Measurements from ENCODE around the gene CDCA3. TPM values are rescaled to one million over a fixed set of nuclear protein-coding genes. Genes with fewer than 3 reads are reported as not detected.

Gene CDCA3
- total RNA-seq, 6 experiments from 2014 or later: 0.62 to 1.7 (median 1.3) TPM

GRCh38 chr12:6834873-6835272 lies 16.2 kb downstream of the CDCA3 start:
- no peak overlapping the region for H3K27ac ChIP-seq
- no peak for DNase-seq
- no peaks in the 10 kb centered on the region for H3K36me3 ChIP-seq

GRCh38 chr12:6834254-6834653 lies 16.8 kb downstream of the CDCA3 start:
- intact Hi-C loops (cut with DNase I): loop anchor here in 1 of 2 donors (10.0 kb wide), 1 partner anchor 209 kb away; no protein-coding TSS in a partner anchor
- Histone ChIP-seq H3K4me1 (no peaks in the 10 kb centered on the region), H3K9me3 (no peaks in the 10 kb centered on the region), H3K4me3 (no peak overlapping the region), H3K27me3 (no peaks in the 10 kb centered on the region), H3K27ac (no peak overlapping the region), H3K36me3 (no peaks in the 10 kb centered on the region)
- ATAC-seq: no peak
- 64% methylated on average over 1 of the region's 1 CpG for WGBS (ENCODE audit: insufficient coverage, low coverage, low lambda C conversion rate, missing lambda C conversion rate)
- TF ChIP-seq POLR2A (IDR thresholded peaks at IDR 0.05): no peak
- no peak for TF ChIP-seq CTCF (IDR thresholded peaks at IDR 0.05)
- no peak for DNase-seq

More at GRCh38 chr12:6834873-6835272, 16.2 kb downstream of the CDCA3 start:
- no peak for ATAC-seq
- no peaks in the 10 kb centered on the region for H3K27me3 ChIP-seq
- H3K4me3 ChIP-seq: no peak overlapping the region
- no peaks in the 10 kb centered on the region for H3K4me1 ChIP-seq
- TF ChIP-seq CTCF (IDR thresholded peaks at IDR 0.05) (no peak), POLR2A (IDR thresholded peaks at IDR 0.05) (no peak)
- 72% methylated on average over 5 of the region's 5 CpGs for WGBS (ENCODE audit: insufficient coverage, low coverage, low lambda C conversion rate, missing lambda C conversion rate)
- H3K9me3 ChIP-seq: no peaks in the 10 kb centered on the region
- intact Hi-C loops (cut with DNase I): loop anchor here in 1 of 2 donors (5.0 to 10.0 kb wide), 2 partner anchors 103 to 210 kb away; no protein-coding TSS in a partner anchor

- intact Hi-C loops (cut with DNase I): loop anchor here in 1 of 2 donors (10.0 kb wide), 1 partner anchor 209 kb away; no protein-coding TSS in a partner anchor
- TF ChIP-seq POLR2A (IDR thresholded peaks at IDR 0.05) (no peak), CTCF (IDR thresholded peaks at IDR 0.05) (no peak)
- Histone ChIP-seq H3K4me1 (peaks cover 0 to 5% (median 0%) of the 10 kb centered on the region in 4 donors), H3K4me3 (no peak overlapping the region), H3K36me3 (no peaks in the 10 kb centered on the region), H3K9me3 (no peaks in the 10 kb centered on the region), H3K27ac (no peak overlapping the region), H3K27me3 (no peaks in the 10 kb centered on the region)
- no peak for ATAC-seq
- 78% methylated on average over 4 of the region's 6 CpGs for WGBS (ENCODE audit: insufficient coverage, low coverage, low lambda C conversion rate, missing lambda C conversion rate)
- no peak for DNase-seq
These were observed 17.7 kb downstream of the CDCA3 start for GRCh38 chr12:6833189-6833890.

GRCh38 chr12:6832125-6832524 lies 19.0 kb downstream of the CDCA3 start:
- no peaks in the 10 kb centered on the region for H3K9me3 ChIP-seq
- DNase-seq (no peak), ATAC-seq (peak in 2 of 4 donors; percentile 24 to 38)
- 76% methylated on average over 4 of the region's 4 CpGs for WGBS (ENCODE audit: insufficient coverage, low coverage, low lambda C conversion rate, missing lambda C conversion rate)
- H3K27me3 ChIP-seq: no peaks in the 10 kb centered on the region
- H3K4me3 ChIP-seq: no peak overlapping the region
- H3K27ac ChIP-seq: no peak overlapping the region
- peaks cover 0 to 5% (median 0%) of the 10 kb centered on the region in 4 donors for H3K4me1 ChIP-seq
- no peaks in the 10 kb centered on the region for H3K36me3 ChIP-seq
- no peak for TF ChIP-seq POLR2A (IDR thresholded peaks at IDR 0.05)
- TF ChIP-seq CTCF (IDR thresholded peaks at IDR 0.05): no peak
- intact Hi-C loops (cut with DNase I): loop anchor here in 1 of 2 donors (10.0 kb wide), 1 partner anchor 207 kb away; no protein-coding TSS in a partner anchor
